Astrocyte (in vitro differentiated cells and primary cell): ENCODE data around the gene MAP2. TPM values are rescaled to one million over a fixed set of nuclear protein-coding genes. Genes with fewer than 3 reads are reported as not detected.

Source experiments
- DNase-seq: peaks from one replicate; pipeline ENCODE4 v3.0.0-alpha.2; 2010; ENCODE audit warnings: low read depth
- FAIRE-seq: peaks from 2 replicates; lab custom pipeline; 2011; peaks lifted over from hg19 to GRCh38; lab: Jason Lieb, UNC
- H2AFZ ChIP-seq: 2 replicates; pipeline ENCODE4 v1.6.0; 2012; ENCODE audit warnings: low read depth, low read length, inconsistent platforms
- H3K27ac ChIP-seq: 2 replicates; pipeline ENCODE4 v1.5.1; 2011; ENCODE audit warnings: low read depth, low read length, inconsistent platforms
- H3K27me3 ChIP-seq: 2 replicates; pipeline ENCODE4 v1.6.0; 2011; ENCODE audit warnings: low read length, inconsistent platforms; ENCODE audit not compliant: insufficient read depth
- H3K36me3 ChIP-seq: 2 replicates; pipeline ENCODE4 v1.5.1; 2011; ENCODE audit warnings: low read length, inconsistent platforms; ENCODE audit not compliant: insufficient read depth
- H3K4me1 ChIP-seq: 2 replicates; pipeline ENCODE4 v1.5.1; 2011; ENCODE audit warnings: low read length, inconsistent platforms; ENCODE audit not compliant: insufficient read depth
- H3K4me2 ChIP-seq: 2 replicates; pipeline ENCODE4 v1.6.0; 2012; ENCODE audit warnings: low read length, inconsistent platforms
- H3K4me3 ChIP-seq: 2 replicates; pipeline ENCODE4 v1.5.1; 2011; ENCODE audit warnings: low read depth, mild to moderate bottlenecking, low read length, inconsistent platforms; ENCODE audit not compliant: insufficient read depth
- H3K79me2 ChIP-seq: 2 replicates; pipeline ENCODE4 v1.6.0; 2012; ENCODE audit warnings: mild to moderate bottlenecking, low read length, inconsistent platforms; ENCODE audit not compliant: insufficient read depth
- H3K9ac ChIP-seq: 2 replicates; pipeline ENCODE4 v1.6.0; 2012; ENCODE audit warnings: mild to moderate bottlenecking, low read length, inconsistent platforms
- H3K9me3 ChIP-seq: 2 replicates; pipeline ENCODE4 v1.5.1; 2012; ENCODE audit warnings: low read depth, mild to moderate bottlenecking, low read length, inconsistent platforms; ENCODE audit not compliant: insufficient read depth
- H4K20me1 ChIP-seq: 2 replicates; pipeline ENCODE4 v1.6.0; 2012; ENCODE audit warnings: low read length, inconsistent platforms; ENCODE audit not compliant: insufficient read depth
- H3K27ac Mint-ChIP-seq: one replicate; pipeline ENCODE4 v1.8.0; 2021; ENCODE audit warnings: mild to moderate bottlenecking, mixed read lengths; ENCODE audit not compliant: unreplicated experiment
- H3K27me3 Mint-ChIP-seq: one replicate; pipeline ENCODE4 v1.8.0; 2021; ENCODE audit warnings: low read depth, mixed read lengths; ENCODE audit not compliant: unreplicated experiment
- H3K36me3 Mint-ChIP-seq: one replicate; pipeline ENCODE4 v1.8.0; 2021; ENCODE audit warnings: low read depth, mixed read lengths; ENCODE audit not compliant: unreplicated experiment
- H3K4me1 Mint-ChIP-seq: one replicate; pipeline ENCODE4 v1.8.0; 2021; ENCODE audit warnings: low read depth, mixed read lengths; ENCODE audit not compliant: unreplicated experiment
- H3K4me3 Mint-ChIP-seq: one replicate; pipeline ENCODE4 v1.8.0; 2021; ENCODE audit warnings: mild to moderate bottlenecking, moderate library complexity, mixed read lengths; ENCODE audit not compliant: unreplicated experiment
- H3K9me3 Mint-ChIP-seq: one replicate; pipeline ENCODE4 v1.8.0; 2021; ENCODE audit warnings: mild to moderate bottlenecking, mixed read lengths; ENCODE audit not compliant: unreplicated experiment
- CTCF ChIP-seq: IDR thresholded peaks from 2 replicates; pipeline ENCODE4 v1.5.1; 2011; ENCODE audit warnings: low read depth, mild to moderate bottlenecking, inconsistent platforms, low read length, moderate library complexity; ENCODE audit not compliant: insufficient read depth
- EZH2 ChIP-seq: IDR thresholded peaks from 2 replicates; pipeline ENCODE4 v1.6.1; 2012; ENCODE audit warnings: mild to moderate bottlenecking, low read length, inconsistent platforms; ENCODE audit not compliant: insufficient read depth
- total RNA-seq: library from RNA; stranded (reverse); gene quantifications from 2 replicates; pipeline ENCODE4 v1.2.1, GENCODE V29; 2021

MAP2 gene
- total RNA-seq, 1 donor from 2014 or later = 15.9 TPM

GRCh38 chr2:209614690-209615369 lies 191.0 kb downstream of the MAP2 start:
- no peaks in the 10 kb centered on the region for H3K27me3 Mint-ChIP-seq
- Histone ChIP-seq H3K9ac (no peak overlapping the region), H3K36me3 (no peaks in the 10 kb centered on the region), H3K27ac (no peak overlapping the region), H2AFZ (no peak overlapping the region), H3K9me3 (no peaks in the 10 kb centered on the region), H3K4me1 (no peaks in the 10 kb centered on the region), H3K27me3 (no peaks in the 10 kb centered on the region), H4K20me1 (no peaks in the 10 kb centered on the region), H3K4me2 (no peak overlapping the region), H3K4me3 (no peak overlapping the region), H3K79me2 (no peaks in the 10 kb centered on the region)
- TF ChIP-seq EZH2 (no peak), CTCF (no peak)
- H3K9me3 Mint-ChIP-seq = no peaks in the 10 kb centered on the region
- FAIRE-seq (no peak), DNase-seq (peak; percentile 6)
- no peak overlapping the region for H3K4me3 Mint-ChIP-seq
- H3K36me3 Mint-ChIP-seq = no peaks in the 10 kb centered on the region
- no peak overlapping the region for H3K27ac Mint-ChIP-seq
- H3K4me1 Mint-ChIP-seq = peaks cover 14% of the 10 kb centered on the region

- Mint-ChIP-seq H3K36me3 (no peaks in the 10 kb centered on the region), H3K9me3 (no peaks in the 10 kb centered on the region), H3K4me1 (peaks cover 8% of the 10 kb centered on the region), H3K27ac (no peak overlapping the region), H3K27me3 (no peaks in the 10 kb centered on the region), H3K4me3 (no peak overlapping the region)
- H3K36me3 ChIP-seq = no peaks in the 10 kb centered on the region
- no peaks in the 10 kb centered on the region for H3K79me2 ChIP-seq
- no peak for TF ChIP-seq CTCF
- TF ChIP-seq EZH2 = no peak
- H3K9me3 ChIP-seq = no peaks in the 10 kb centered on the region
- no peaks in the 10 kb centered on the region for H4K20me1 ChIP-seq
- no peak overlapping the region for H3K4me2 ChIP-seq
- no peaks in the 10 kb centered on the region for H3K27me3 ChIP-seq
- H2AFZ ChIP-seq = no peak overlapping the region
- H3K4me1 ChIP-seq = no peaks in the 10 kb centered on the region
- DNase-seq = no peak
- H3K9ac ChIP-seq = no peak overlapping the region
- no peak overlapping the region for H3K27ac ChIP-seq
- FAIRE-seq = no peak
- H3K4me3 ChIP-seq = no peak overlapping the region
Measured at GRCh38 chr2:209619782-209620181, 195.9 kb downstream of the MAP2 start.

GRCh38 chr2:209624192-209624938 lies 200.5 kb downstream of the MAP2 start:
- Histone ChIP-seq H3K4me2 (no peak overlapping the region), H3K36me3 (no peaks in the 10 kb centered on the region), H3K4me3 (no peak overlapping the region), H3K9ac (no peak overlapping the region), H3K27me3 (no peaks in the 10 kb centered on the region), H3K79me2 (no peaks in the 10 kb centered on the region), H3K4me1 (no peaks in the 10 kb centered on the region), H3K27ac (no peak overlapping the region), H3K9me3 (no peaks in the 10 kb centered on the region), H2AFZ (no peak overlapping the region), H4K20me1 (no peaks in the 10 kb centered on the region)
- Mint-ChIP-seq H3K4me1 (peaks cover 7% of the 10 kb centered on the region), H3K9me3 (no peaks in the 10 kb centered on the region), H3K27ac (no peak overlapping the region), H3K4me3 (no peak overlapping the region), H3K36me3 (no peaks in the 10 kb centered on the region), H3K27me3 (no peaks in the 10 kb centered on the region)
- TF ChIP-seq CTCF = no peak
- TF ChIP-seq EZH2 = no peak
- DNase-seq (peak; percentile 10), FAIRE-seq (no peak)
